ENCODE data around the gene ATOSB. TPM values are rescaled to one million over a fixed set of nuclear protein-coding genes. Genes with fewer than 3 reads are reported as not detected.

Gene ATOSB
- total RNA-seq, 1 experiment from 2014 or later, result 9.2 TPM

DNA sequence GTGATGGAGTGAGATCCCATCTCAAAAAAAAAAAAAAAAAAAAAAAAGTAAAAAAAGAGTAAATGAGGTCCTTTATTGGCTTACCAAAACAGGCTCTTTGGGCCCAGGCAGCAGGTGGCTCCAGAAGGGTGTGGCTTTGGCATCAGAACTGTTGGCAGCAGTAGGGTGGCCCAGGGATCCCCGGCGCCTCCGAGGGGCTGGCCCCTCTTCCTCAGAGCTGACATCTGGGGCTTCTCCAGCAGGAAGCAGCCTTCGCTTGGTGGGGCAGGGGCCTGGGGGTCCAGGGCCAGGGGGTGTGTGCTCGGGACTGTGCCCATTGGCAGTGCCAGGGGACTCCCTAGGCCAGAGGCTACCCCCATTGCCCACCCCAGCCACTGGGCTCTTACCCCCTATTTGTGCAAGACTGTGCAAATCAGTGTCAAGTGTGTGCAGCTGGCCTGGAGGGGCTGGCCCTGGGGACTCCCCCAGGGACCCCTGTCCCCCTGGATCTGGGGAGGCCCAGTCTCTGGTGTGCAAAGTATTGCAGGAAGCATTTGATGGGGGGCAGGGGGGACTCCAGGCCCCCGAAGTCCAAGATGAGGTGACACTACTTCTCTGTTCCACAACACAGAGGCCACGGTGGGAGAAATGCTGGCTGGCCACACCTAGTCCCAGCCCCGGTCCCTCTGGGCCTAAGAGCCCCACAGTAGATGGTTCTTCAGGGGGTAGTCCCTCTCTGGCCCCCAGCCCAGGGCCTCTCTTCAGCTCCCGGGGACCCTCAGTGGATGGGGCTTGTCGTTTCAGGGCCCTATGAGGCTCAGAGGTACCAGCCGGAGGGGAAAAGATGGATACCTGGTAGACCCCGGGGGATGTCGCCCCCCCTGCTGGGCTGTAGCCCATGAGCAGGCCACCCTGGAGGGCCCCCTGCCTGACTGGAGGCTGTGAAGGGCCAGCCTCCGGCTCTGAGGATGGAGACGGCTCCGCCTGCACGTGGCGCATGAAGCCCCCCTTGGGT, 8.1 kb downstream of the ATOSB start:
- ChIA-PET POLR2A (ENCODE audit: unreplicated experiment) (interaction anchor here (0.5 kb wide), 1 partner anchor 336 kb away, joined by 4 read pairs; no protein-coding TSS in a partner anchor), CTCF (no interaction called here)
- Histone ChIP-seq H3K4me2 (ENCODE audit: low read length) (no peak overlapping the region), H3F3A (ENCODE audit: low read length, unreplicated experiment) (no peaks in the 10 kb centered on the region), H4K20me1 (ENCODE audit: low read length) (no peaks in the 10 kb centered on the region), H3K27me3 (ENCODE audit: low read length) (no peaks in the 10 kb centered on the region), H3K36me3 (ENCODE audit: low read depth, low read length) (no peaks in the 10 kb centered on the region), H3K79me2 (ENCODE audit: low read length) (peaks cover 3% of the 10 kb centered on the region), H2AFZ (ENCODE audit: low read length) (no peak overlapping the region), H3K4me1 (ENCODE audit: insufficient read depth, low read length) (peaks cover 27% of the 10 kb centered on the region), H3K9me3 (ENCODE audit: low read length) (no peaks in the 10 kb centered on the region), H3K9ac (ENCODE audit: low read length) (no peak overlapping the region), H3K4me3 (ENCODE audit: low read length) (no peak overlapping the region), H3K9me2 (replicated peaks; ENCODE audit: low read length) (no peaks in the 10 kb centered on the region), H3K27ac (ENCODE audit: low read length) (no peak overlapping the region)
- DNase-seq (no peak), ATAC-seq (no peak)
- BruUV-seq (replicated peaks), result no TSS peak
- TF ChIP-seq, protein P1, sequence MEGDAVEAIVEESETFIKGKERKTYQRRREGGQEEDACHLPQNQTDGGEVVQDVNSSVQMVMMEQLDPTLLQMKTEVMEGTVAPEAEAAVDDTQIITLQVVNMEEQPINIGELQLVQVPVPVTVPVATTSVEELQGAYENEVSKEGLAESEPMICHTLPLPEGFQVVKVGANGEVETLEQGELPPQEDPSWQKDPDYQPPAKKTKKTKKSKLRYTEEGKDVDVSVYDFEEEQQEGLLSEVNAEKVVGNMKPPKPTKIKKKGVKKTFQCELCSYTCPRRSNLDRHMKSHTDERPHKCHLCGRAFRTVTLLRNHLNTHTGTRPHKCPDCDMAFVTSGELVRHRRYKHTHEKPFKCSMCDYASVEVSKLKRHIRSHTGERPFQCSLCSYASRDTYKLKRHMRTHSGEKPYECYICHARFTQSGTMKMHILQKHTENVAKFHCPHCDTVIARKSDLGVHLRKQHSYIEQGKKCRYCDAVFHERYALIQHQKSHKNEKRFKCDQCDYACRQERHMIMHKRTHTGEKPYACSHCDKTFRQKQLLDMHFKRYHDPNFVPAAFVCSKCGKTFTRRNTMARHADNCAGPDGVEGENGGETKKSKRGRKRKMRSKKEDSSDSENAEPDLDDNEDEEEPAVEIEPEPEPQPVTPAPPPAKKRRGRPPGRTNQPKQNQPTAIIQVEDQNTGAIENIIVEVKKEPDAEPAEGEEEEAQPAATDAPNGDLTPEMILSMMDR (conservative IDR thresholded peaks at IDR 0.05; ENCODE audit: low read depth, low read length), result no peak
- TF ChIP-seq EZH2phosphoT487 (IDR thresholded peaks at IDR 0.05; ENCODE audit: borderline replicate concordance, low read length) (no peak), EZH2 (IDR thresholded peaks at IDR 0.05; ENCODE audit: low read length, unreplicated experiment) (no peak)
- intact Hi-C loops (cut with micrococcal nuclease), result no loop called here

DNA sequence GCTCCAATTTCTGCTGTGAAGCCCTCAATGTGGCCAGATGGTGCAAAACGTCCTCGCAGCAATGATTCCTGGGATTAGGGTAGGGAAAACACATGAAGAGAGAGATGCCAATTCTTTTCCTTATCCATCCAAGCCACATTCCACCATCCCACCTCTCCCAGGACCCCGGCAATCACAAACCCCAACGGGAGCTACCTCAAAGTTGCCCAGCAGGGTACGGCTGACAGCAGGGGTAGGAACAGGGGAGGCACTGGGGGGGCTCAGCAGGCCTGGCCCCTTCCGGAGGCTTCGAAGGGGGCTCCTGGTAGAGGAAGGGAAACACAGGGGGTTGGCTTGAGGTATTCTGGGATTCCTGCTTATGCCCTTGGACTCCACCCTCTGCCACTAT, 9.3 kb downstream of the ATOSB start:
- POLR2A ChIA-PET (ENCODE audit: unreplicated experiment), result no interaction called here
- Histone ChIP-seq H3K4me2 (ENCODE audit: low read length) (no peak overlapping the region), H3K9ac (ENCODE audit: low read length) (no peak overlapping the region), H3K27ac (ENCODE audit: low read length) (no peak overlapping the region), H3K36me3 (ENCODE audit: low read depth, low read length) (no peaks in the 10 kb centered on the region), H3F3A (ENCODE audit: low read length, unreplicated experiment) (no peaks in the 10 kb centered on the region), H3K9me3 (ENCODE audit: low read length) (no peaks in the 10 kb centered on the region), H3K79me2 (ENCODE audit: low read length) (peaks cover 16% of the 10 kb centered on the region), H4K20me1 (ENCODE audit: low read length) (no peaks in the 10 kb centered on the region), H3K27me3 (ENCODE audit: low read length) (no peaks in the 10 kb centered on the region), H3K4me1 (ENCODE audit: insufficient read depth, low read length) (peaks cover 28% of the 10 kb centered on the region), H2AFZ (ENCODE audit: low read length) (no peak overlapping the region), H3K4me3 (ENCODE audit: low read length) (no peak overlapping the region), H3K9me2 (replicated peaks; ENCODE audit: low read length) (no peaks in the 10 kb centered on the region)
- no peak for DNase-seq
- ATAC-seq, result no peak
- intact Hi-C loops (cut with micrococcal nuclease), result no loop called here
- no TSS peak for BruUV-seq (replicated peaks)
- TF ChIP-seq EZH2phosphoT487 (IDR thresholded peaks at IDR 0.05; ENCODE audit: borderline replicate concordance, low read length) (no peak), EZH2 (IDR thresholded peaks at IDR 0.05; ENCODE audit: low read length, unreplicated experiment) (no peak)
- TF ChIP-seq, protein P1 (conservative IDR thresholded peaks at IDR 0.05; ENCODE audit: low read depth, low read length), result no peak
- CTCF ChIA-PET, result no interaction called here
